GM19193 (cell line): Measurements from ENCODE around the gene C1orf74.

ENCODE experiments used
- POLR2A ChIP-seq: IDR thresholded peaks from 4 replicates; pipeline ENCODE4 v1.6.1; 2011; ENCODE audit not compliant: insufficient read depth, insufficient read length; ENCODE audit errors: extremely low read depth

C1orf74 gene

DNA sequence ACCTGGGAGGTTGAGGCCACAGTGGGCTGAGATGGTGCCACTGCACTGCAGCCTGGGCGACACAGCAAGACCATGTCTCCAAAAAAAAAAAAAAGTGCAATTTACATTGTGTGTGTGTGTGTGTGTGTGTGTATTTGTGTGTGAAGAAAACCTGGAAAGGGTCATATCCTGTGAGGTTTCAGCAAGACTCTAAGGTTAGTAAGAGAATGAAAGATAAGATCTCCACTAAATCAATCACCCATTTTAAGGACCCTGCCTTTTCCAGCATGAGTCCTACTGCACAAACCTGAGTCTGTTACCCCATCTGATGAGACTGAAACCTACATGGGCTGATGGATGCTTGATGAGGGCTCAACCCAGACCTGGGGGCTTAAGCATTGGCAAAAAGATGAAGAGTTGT lies 4.9 kb upstream of the C1orf74 start:
- no peak for TF ChIP-seq POLR2A

DNA sequence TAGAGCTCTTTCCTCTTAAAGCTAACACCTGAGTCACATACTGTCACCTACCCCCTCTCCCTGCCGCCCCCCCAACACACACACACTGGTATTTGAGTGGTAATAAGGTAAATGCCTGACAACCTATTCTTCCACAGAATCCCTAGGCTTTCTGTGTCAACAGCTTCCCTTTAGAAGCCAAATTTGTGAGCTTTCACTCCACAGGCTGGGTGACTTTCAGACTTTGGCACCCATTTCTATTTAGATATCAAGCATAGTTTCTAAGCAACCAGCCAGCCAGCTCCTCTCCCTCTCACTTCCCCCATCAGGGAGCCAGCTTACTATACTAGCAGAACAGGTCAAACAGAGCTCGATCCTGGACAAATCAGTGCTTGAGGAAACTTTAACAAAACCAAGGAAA lies 3.2 kb upstream of the C1orf74 start:
- no peak for TF ChIP-seq POLR2A

DNA sequence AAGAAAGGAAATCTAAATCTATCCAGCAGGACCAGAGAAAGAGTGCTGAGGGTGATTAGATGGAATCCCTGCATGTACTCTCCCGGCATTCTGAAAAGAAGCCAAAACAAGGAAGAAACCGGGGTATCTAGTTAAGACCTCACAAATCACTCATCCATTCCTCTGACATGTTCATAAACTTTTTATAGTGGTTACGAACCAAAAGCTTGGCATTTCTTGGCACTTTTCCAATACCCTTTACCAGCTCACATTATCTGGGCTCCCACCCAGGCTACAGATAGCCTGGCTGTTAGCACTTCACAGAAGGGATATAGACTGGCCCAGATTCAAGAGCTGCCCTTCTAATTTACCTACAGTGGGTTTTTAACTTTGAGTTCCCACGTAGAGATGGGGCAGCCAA lies 1.8 kb upstream of the C1orf74 start:
- TF ChIP-seq POLR2A: no peak

DNA sequence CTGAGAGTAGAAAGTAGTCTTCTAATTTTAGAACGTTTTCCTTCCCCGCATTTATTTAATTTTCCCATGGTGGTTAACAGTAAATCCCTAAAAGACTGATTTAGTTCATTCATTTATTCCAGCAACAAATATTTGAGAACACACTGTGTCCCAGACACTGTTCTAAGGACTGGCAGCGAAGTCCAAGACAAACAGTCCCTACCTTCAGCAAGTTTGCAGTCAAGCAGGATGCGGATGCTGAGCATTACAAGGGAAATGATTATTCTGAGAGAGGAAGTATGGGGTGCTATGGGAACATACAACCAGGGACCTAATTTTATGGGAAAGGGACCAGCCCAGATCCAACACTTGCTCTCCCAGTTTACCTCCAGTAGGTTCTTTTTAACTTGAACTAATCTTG lies 1.2 kb upstream of the C1orf74 start:
- no peak for TF ChIP-seq POLR2A

DNA sequence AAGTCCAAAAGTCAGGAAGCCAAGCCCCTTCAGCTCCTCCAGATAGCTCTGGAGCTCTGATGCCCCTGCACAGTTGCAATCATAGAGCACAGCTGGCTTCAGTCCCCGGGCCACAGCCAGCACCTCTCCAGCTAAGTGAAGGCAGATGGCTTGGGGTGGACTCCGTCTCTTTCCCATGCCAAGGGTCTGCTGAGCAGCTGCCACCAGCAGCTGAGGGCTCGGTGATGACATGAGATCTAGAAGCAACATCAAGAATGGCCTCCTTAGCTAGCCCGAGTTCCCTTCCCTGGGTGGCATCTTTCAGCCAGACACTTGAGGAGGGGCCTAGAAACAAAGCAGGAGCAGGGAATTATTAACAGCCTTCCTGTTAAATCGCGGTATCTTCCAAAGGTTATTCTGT lies 973 bp downstream of the C1orf74 start:
- no peak for TF ChIP-seq POLR2A

DNA sequence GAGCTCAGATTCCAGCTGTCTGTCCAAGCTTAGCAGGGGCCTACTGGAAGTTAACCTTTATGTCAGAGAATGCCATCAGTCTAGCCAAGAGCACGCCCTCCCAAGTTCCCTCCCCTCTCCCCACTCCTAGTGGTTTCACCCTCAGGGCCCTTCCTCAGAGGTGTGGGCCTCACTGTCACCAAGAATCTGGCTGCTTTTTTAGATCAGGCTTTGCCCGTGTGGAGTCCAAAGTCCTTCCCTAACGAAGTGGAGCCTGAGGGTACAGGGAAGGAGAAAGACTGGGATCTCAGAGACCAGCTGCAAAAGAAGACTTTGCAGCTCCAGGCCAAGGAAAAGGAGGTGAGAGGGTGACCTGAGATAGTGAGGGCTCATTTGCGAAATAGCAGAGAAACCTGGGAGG lies 4.1 kb downstream of the C1orf74 start:
- no peak for TF ChIP-seq POLR2A

DNA sequence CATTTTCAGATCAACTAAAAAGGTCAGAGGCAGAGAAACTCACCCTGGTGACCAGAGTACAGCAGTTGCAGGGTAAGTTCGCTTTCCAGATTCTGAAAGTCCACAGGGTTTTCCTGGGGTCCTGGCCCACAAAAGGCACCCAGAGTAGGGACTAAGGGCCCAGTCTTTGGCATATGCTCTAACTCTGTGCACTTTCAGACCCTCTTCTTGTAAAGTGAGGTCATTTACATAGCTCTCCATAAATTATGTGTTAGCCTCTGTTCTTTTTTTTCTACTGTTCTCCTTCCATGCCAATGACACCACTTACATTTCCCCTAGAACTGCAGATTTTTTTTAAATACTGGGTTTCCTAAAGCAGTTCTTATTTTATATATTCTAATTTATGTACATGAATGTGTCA lies 6.3 kb downstream of the C1orf74 start:
- TF ChIP-seq POLR2A: no peak

DNA sequence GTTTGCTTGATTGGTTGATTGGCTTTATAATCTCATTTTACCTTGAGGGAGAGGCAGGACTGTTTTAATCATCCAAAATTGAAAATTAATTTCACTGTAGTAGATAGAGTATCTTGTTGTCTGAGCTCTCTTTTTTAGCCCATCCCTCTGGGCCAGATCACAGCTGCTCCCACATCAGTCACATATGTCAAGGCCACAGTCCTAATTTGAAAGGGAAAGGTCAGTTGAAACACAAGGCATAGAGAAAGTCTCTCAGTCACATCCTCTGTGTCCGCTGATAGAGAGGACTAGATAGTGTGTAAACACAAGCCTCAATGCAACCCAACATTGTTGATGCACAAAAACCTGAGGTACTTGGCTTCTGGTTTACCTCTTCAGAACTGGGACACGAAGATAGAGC lies 6.8 kb downstream of the C1orf74 start:
- no peak for TF ChIP-seq POLR2A

DNA sequence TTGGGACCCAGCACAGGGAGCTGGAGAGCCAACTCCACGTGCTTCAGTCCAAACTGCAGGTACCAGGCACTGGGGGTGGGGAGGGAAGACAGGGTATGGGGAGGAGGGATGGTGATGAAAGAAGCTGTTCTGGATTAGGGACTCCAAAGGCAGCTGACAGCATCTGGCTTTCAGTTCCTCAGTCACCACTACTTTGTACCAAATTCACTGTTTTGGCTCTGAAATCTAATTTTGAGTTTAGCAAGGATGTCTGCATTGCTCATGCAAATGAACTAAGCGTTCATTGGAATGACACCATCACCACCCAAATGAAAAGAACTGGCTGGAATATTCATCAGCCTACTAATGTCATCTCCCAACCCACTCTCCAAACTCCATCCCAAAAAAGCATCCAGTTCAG lies 8.7 kb downstream of the C1orf74 start:
- TF ChIP-seq POLR2A: no peak

DNA sequence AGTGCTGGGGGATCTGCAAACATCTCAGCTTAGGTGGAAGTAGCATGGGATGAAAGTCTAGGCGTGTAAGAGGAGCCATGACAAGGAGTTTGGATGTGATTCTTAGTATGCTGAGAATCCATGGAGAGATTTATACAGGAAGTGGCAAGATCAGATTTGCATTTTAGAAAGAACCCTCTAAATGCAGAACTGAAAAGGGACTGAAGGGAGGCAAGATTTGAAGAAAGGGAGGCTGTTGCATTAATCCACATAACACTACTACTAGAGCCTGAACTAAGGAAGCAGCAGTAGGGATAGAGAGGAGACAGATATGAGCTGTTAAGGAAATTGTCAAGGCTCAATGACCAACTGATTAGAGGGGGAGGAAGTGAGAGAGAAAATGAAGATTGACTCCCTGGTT lies 9.8 kb downstream of the C1orf74 start:
- no peak for TF ChIP-seq POLR2A

DNA sequence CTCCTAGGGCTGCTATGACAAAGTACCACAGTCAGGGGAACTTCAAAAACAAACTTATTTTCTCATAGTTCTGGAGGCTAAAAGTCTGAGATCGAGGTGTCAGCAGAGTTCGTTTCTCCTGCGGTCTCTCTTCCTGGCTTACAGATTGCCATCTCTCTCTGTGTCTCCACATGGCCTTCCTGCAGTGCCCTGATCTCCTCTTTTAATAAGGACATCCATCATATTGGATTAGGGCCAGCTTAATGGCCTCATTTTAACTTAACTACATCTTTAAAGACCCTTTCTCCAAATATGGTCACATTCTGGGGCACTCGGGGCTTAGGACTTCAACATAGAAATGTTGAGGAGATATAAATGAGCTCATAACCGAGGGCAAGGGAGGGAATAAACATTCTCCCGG lies 12.2 kb downstream of the C1orf74 start:
- no peak for TF ChIP-seq POLR2A

DNA sequence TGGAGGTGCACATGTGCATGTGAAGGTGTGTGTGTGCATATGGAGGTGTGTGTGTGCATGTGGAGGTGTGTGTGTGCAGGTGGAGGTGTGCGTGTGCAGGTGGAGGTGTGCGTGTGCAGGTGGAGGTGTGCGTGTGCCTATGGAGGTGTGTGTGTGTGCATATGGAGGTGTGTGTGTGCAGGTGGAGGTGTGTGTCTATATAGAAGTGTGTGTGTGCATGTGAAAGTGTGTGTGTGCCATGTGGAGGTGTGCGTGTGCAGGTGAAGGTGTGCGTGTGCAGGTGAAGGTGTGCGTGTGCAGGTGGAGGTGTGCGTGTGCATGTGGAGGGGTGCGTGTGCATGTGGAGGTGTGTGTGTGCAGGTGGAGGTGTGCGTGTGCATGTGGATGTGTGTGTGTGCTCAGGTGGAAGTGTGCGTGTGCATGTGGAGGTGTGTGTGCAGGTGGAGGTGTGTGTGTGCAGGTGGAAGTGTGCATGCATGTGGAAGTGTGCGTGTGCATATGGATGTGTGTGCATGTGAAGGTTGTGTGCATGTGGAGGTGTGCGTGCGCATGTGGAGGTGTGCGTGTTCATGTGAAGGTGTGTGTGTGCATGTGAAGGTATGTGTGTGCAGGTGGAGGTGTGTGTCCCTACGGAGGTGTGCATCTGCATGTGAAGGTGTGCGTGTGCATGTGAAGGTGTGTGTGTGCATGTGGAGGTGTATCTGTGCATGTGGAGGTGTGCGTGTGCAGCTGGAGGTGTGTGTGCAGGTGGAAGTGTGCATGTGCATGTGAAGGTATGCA lies 13.5 kb downstream of the C1orf74 start:
- TF ChIP-seq POLR2A: peak; percentile 3

DNA sequence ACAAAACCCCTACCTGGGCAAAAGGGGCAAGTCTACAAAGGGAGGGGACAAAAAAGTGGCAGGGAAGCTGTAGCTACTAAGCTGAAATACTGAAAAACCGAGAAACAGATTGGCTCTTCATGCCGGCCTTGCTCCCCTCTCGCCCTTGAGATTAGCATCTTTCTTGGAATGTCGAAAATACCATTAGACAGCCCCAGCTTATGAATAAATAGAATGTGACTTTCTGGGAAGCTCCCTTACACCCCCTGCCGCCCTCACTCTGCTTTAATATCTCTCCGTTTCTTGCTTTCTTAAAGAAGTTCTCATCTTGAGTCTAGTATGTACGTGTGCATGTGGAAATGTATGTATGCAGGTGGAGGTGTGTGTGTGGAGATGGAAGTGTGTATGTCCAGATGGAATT lies 14.4 kb downstream of the C1orf74 start:
- no peak for TF ChIP-seq POLR2A

DNA sequence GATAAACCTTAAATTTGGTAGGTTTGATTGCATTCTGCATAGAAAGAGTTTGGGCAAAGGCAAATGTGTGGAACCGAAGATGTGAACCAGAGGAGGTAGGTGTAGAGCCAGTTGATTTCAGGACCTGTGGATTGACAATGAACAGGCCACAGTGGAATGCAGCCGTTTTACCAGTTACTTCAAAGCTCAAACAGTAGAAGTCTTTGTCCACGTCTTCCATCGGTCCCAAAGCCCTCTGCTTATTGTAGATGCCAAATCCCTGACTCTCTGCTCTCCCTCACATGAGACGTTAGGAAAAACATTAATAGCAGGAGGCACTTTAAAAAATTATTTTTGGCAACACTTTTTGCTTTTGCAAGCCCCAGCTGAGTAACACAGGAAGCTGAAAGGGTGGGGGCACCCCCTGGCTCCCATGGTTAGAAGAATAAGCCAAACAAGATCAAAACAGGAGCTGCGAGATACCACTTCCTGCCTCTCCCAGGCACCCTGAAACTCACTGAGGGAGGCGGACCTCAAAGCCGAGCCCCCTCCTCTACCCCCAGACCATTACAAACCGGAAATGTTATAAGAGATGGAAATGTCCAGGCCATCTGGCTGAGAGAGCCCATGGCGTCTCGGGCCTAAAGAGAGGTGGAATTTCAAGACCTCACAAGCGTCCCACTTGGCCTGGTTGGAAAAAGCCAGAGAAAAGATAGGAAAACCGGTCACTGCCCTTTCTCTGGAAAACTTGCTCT lies 15.0 kb downstream of the C1orf74 start:
- TF ChIP-seq POLR2A: no peak

DNA sequence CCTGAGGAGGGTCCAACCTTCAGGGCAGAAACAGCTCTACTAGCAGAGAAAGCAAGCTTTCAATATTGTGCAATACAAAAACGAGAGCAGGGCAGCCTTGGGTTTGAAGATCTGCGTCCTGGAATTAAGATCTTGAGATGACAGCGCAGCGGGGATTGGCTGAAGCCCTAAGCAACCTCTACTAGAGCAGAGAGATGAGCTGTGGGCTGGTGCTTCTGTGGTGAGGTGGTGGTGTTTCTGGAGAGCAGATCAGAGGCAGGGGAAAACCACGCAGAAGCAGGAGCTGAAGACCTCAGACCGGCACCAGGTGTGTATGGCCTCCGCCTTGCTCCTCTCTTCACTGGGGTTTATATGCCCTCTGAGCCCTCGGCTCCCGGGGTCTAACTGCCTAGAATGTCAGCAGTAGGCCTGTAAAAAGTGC lies 16.0 kb downstream of the C1orf74 start:
- TF ChIP-seq POLR2A: peak; percentile 72

DNA sequence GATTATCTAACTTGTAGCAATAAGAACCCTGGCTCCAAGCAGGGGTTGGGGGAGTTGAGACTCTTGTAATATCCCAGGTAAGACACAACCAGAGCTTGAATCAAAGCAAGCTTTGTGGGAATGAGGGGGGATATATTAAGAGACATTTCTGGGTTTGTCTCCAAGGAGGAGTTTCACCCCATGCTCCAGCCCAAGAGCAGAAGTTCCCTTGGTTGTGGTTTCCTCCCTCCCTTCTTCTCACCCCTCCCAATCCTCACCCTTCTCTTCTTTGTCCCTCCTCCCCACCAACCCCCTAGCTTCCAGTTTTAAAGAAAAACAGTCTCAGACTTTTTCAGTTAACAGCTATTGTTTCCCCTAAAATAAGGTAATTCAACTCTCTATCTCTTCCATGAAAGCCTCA lies 16.7 kb downstream of the C1orf74 start:
- no peak for TF ChIP-seq POLR2A
